Measurements from ENCODE around the gene CELF2. TPM values are rescaled to one million over a fixed set of nuclear protein-coding genes. Genes with fewer than 3 reads are reported as not detected.

Gene CELF2
- total and polyA plus RNA-seq, 2 donors from 2014 or later, result 1.7 to 39.2 TPM

DNA sequence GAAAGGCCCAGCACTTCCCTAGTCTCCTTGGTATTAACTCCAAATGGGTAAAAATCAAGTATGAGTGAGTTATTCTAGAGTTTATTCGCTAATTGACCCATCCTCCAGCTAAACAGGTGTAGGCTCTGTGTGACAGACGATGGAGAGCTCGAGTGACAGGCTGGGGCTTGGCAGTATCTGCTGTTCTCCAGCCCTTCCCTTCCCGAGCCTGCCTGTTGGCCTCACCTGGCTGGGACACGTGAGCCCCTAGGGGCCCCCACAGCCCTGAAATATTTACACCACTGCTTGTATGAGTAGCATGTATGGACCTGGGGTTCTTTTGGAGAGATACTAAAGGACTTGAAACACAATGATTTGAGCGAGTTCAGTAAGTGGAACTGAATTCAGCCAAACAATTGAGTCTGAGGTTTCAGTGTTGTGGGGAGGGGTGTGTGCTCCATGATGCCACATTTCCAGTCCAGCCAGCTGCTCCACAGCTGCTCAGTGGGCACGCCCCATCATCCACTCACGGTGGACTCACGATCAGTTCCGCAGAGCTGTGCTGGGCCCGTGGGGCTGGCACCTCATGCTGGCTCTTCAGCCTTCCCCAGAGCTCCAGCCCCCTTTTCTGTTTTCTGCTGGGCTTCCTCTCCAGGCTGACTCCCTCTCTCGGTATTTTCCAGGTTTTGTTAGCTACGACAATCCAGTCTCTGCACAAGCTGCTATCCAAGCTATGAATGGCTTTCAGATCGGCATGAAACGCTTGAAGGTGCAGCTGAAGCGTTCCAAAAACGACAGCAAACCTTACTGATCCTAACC is 310.8 kb downstream of the CELF2 start:
- Histone ChIP-seq H3K4me3 (ENCODE audit: low read length in 3 of 3) (no peak overlapping the region), H3K9ac (ENCODE audit: low read length in 3 of 3) (no peak overlapping the region), H3K9me3 (ENCODE audit: control insufficient read depth in 2 of 3, insufficient read depth in 1 of 3, low read length in 3 of 3) (no peaks in the 10 kb centered on the region), H3K27ac (ENCODE audit: low read depth in 2 of 2, low read length in 2 of 2) (no peak overlapping the region), H3K27me3 (ENCODE audit: control insufficient read depth, insufficient read depth, low read length) (no peaks in the 10 kb centered on the region), H3K4me1 (ENCODE audit: control insufficient read depth in 2 of 3, insufficient read depth in 2 of 3, low read depth in 1 of 3, low read length in 3 of 3) (no peaks in the 10 kb centered on the region), H3K36me3 (ENCODE audit: control insufficient read depth in 2 of 3, insufficient read depth in 3 of 3, low read length in 3 of 3) (no peaks in the 10 kb centered on the region)
- intact Hi-C loops (cut with DNase I), result no loop called here
- FAIRE-seq, result no peak
- TF ChIP-seq, protein P1, sequence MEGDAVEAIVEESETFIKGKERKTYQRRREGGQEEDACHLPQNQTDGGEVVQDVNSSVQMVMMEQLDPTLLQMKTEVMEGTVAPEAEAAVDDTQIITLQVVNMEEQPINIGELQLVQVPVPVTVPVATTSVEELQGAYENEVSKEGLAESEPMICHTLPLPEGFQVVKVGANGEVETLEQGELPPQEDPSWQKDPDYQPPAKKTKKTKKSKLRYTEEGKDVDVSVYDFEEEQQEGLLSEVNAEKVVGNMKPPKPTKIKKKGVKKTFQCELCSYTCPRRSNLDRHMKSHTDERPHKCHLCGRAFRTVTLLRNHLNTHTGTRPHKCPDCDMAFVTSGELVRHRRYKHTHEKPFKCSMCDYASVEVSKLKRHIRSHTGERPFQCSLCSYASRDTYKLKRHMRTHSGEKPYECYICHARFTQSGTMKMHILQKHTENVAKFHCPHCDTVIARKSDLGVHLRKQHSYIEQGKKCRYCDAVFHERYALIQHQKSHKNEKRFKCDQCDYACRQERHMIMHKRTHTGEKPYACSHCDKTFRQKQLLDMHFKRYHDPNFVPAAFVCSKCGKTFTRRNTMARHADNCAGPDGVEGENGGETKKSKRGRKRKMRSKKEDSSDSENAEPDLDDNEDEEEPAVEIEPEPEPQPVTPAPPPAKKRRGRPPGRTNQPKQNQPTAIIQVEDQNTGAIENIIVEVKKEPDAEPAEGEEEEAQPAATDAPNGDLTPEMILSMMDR (IDR thresholded peaks at IDR 0.05; ENCODE audit: borderline replicate concordance, extremely low read depth, insufficient read depth), result no peak
- DNase-seq, result no peak

DNA sequence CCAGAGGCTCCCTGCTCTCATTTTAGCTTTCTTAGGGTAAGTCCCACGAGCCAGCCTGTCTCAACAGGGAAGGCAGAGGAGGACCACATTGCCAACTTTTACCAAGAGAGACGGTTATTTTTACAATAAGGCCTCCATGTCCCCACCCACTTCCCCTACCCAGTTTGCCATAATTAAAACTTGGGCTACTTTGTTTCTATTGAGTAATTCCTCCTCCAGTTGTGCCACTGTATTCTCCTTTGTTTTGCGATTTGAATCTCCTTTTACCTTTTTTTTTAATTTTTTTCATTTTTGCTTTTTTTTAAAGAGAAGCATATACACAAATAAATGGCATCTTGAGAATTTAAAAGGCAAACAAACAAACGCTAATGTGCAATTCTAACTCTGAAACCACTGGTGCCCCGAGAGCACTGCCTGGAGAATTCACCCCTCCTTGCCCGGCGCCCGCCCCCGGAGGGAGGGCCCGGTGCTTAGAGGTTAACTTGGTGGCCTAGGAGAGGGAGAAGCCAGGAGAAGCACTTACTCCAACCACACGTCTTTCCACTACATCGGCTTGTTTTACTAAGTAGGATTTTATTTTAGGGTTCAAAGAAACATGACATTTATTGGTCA is 311.5 kb downstream of the CELF2 start:
- Histone ChIP-seq H3K27me3 (ENCODE audit: control insufficient read depth, insufficient read depth, low read length) (no peaks in the 10 kb centered on the region), H3K4me3 (ENCODE audit: low read length in 3 of 3) (no peak overlapping the region), H3K4me1 (ENCODE audit: control insufficient read depth in 2 of 3, insufficient read depth in 2 of 3, low read depth in 1 of 3, low read length in 3 of 3) (no peaks in the 10 kb centered on the region), H3K27ac (ENCODE audit: low read depth in 2 of 2, low read length in 2 of 2) (no peak overlapping the region), H3K36me3 (ENCODE audit: control insufficient read depth in 2 of 3, insufficient read depth in 3 of 3, low read length in 3 of 3) (no peaks in the 10 kb centered on the region), H3K9me3 (ENCODE audit: control insufficient read depth in 2 of 3, insufficient read depth in 1 of 3, low read length in 3 of 3) (no peaks in the 10 kb centered on the region), H3K9ac (ENCODE audit: low read length in 3 of 3) (no peak overlapping the region)
- FAIRE-seq (no peak), DNase-seq (peak in 1 of 5 donors; percentile 14)
- TF ChIP-seq, protein P1 (IDR thresholded peaks at IDR 0.05; ENCODE audit: borderline replicate concordance, extremely low read depth, insufficient read depth), result no peak
- intact Hi-C loops (cut with DNase I), result no loop called here

DNA sequence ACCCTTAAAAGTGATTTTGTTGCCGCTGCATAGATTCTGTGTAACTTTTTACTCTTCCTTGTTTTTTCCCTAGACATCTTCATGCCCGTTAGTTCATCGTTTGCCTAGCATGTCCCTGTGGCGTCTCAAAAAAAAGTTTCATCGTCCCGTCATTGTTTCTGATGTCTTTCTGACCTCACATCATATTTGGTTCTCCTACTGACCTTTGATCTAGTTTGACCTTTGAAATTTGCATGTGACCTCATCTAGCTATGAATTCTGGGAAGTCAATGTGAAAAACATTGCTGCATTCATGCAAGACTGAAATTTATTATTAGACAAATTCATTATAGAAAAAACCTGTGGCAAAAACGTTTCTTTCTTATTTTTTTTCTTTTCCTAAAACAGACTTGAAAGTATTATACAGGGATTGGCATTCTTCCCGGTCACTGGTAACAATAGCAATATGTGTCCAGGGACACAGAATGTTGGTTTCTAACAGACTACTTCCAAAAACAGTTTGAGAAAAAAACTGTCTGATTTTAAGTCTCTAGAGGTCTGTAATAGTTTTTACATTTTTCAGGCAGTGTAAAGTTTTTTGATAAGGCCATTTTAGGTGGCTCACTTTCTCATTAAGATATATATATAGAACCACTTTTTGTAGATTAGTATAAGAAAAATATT is 312.8 kb downstream of the CELF2 start:
- peak in 1 of 5 donors; percentile 71 for DNase-seq
- no peaks in the 10 kb centered on the region for H3K4me1 ChIP-seq (ENCODE audit: control insufficient read depth in 2 of 3, insufficient read depth in 2 of 3, low read depth in 1 of 3, low read length in 3 of 3)
- no peaks in the 10 kb centered on the region for H3K9me3 ChIP-seq (ENCODE audit: control insufficient read depth in 2 of 3, insufficient read depth in 1 of 3, low read length in 3 of 3)
- no peak overlapping the region for H3K27ac ChIP-seq (ENCODE audit: low read depth in 2 of 2, low read length in 2 of 2)
- H3K36me3 ChIP-seq (ENCODE audit: control insufficient read depth in 2 of 3, insufficient read depth in 3 of 3, low read length in 3 of 3), result no peaks in the 10 kb centered on the region
- TF ChIP-seq, protein P1 (IDR thresholded peaks at IDR 0.05; ENCODE audit: borderline replicate concordance, extremely low read depth, insufficient read depth), result no peak
- no peak for FAIRE-seq
- intact Hi-C loops (cut with DNase I), result no loop called here
- H3K4me3 ChIP-seq (ENCODE audit: low read length in 3 of 3), result no peak overlapping the region
- no peaks in the 10 kb centered on the region for H3K27me3 ChIP-seq (ENCODE audit: control insufficient read depth, insufficient read depth, low read length)
- H3K9ac ChIP-seq (ENCODE audit: low read length in 3 of 3), result no peak overlapping the region

All from kidney (tissue), 14 donors.